Psoas muscle (tissue), 8 donors: ENCODE measurements around the gene GIGYF2. TPM values are rescaled to one million over a fixed set of nuclear protein-coding genes. Genes with fewer than 3 reads are reported as not detected.

ENCODE experiments used
- ATAC-seq, 4 donors: fragments of 200-7000 bp; cut with Tn5 transposase; one replicate each; pipeline ENCODE4 v1.9.1; 2020; ENCODE audit warnings: moderate library complexity in 3 of 4, mild to moderate bottlenecking in 2 of 4
- DNase-seq, 2 donors: peaks; one replicate each; pipeline ENCODE4 v3.0.0-alpha.2; 2020
- H3K27ac ChIP-seq: fragments of 200-600 bp; one replicate; pipeline ENCODE4 v1.8.0; 2022
- H3K27me3 ChIP-seq, 3 donors: fragments of 200-600 bp in 1 of 3; one replicate each; pipeline versions ENCODE4 v1.6.1 to v1.8.0; 2013 to 2022; ENCODE audit warnings: low read length in 2 of 3, mild to moderate bottlenecking in 2 of 3, moderate library complexity in 1 of 3; ENCODE audit not compliant: insufficient read depth in 3 of 3
- H3K36me3 ChIP-seq, 2 donors: fragments of 200-600 bp in 1 of 2; one replicate each; pipeline versions ENCODE4 v1.6.1 to v1.8.0; 2013 to 2022; ENCODE audit warnings: low read depth in 1 of 2, mild to moderate bottlenecking in 1 of 2, moderate library complexity in 1 of 2; ENCODE audit not compliant: insufficient read depth in 1 of 2
- H3K4me1 ChIP-seq: fragments of 200-600 bp; one replicate; pipeline ENCODE4 v1.8.0; 2022
- H3K4me3 ChIP-seq: fragments of 200-600 bp; one replicate; pipeline ENCODE4 v1.8.0; 2022; ENCODE audit warnings: mild to moderate bottlenecking
- H3K9me3 ChIP-seq: fragments of 200-600 bp; one replicate; pipeline ENCODE4 v1.8.0; 2022
- CTCF ChIP-seq: fragments of 200-600 bp; IDR thresholded peaks from one replicate; pipeline ENCODE4 v1.8.0; 2022; ENCODE audit warnings: antibody characterized with exemption
- WGBS, 3 donors: extraction: QIAGEN DNeasy Blood & Tissue Kit; methylation state at CpG; one replicate each; pipeline versions ENCODE4 v1.1.6 to v1.1.7; 2013; 5-methylcytosine and 5-hydroxymethylcytosine counted together
- intact Hi-C, 2 donors: fragments of 100-400 bp; cut with DNase I; formaldehyde crosslinking; loops; one replicate each; pipeline versions ENCODE4 v1.11.0 to v1.14.2; 2022
- polyA plus RNA-seq, 3 donors: library from polyadenylated mRNA; stranded (reverse); fragments of 200-250 nt; gene quantifications; one replicate each; pipeline ENCODE4 v1.2.3, GENCODE V29; 2013
- total RNA-seq, 4 donors: library from RNA; stranded (reverse); fragmentation: NEBNext Ultra II Directional in 2 of 4; extraction: Animal tissue kit (Norgen Biotek cat#: 25700) in 2 of 4; gene quantifications; one replicate each; pipeline versions ENCODE4 v1.2.1 to v1.2.4, GENCODE V29; 2021 to 2023
- donor health status: healthy with polysubstance abuse.
- donor health status: DM: no; HTN: no; CAD: no; lungs with moderate emphysema.
- donor health status: Bipolar disorder and iron deficiency.
- donor health status: healthy.
- donor health status: DM: yes; HTN: yes; CAD: no.
- donor health status: DM: no; HTN: no; CAD: no.
- donor health status: DM: no; HTN: no; CAD: no.
- donor health status: DM: yes; HTN: yes; CAD: no.

The GIGYF2 gene
- total and polyA plus RNA-seq, 7 donors: 13.8 to 72.6 (median 64.3) TPM

DNA sequence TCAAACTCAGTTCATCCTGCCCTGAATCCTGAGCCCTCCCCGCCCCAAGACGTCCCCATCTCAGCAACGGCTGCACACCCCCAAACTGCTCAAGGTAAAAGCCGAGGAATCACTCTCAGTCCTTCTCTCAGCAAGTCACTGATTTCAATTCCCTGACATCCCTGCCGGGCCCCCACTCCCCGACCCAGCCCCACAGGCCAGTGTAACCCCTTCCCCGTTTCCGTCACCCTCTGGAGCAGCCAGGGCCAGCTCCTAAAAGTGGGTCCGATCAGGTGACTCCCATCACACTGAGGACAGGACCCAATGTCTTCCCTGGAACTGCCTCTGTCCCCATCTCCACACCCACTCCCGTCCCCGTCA, 193.4 kb downstream of the GIGYF2 start:
- WGBS, 3 donors: 60 to 77% (median 68%) methylated on average over 11 of the region's 11 CpGs
- no peaks in the 10 kb centered on the region for H3K36me3 ChIP-seq
- intact Hi-C loops: no loop called here
- ATAC-seq: no peak
- no peak for TF ChIP-seq CTCF
- peak; percentile 3 to 24 for DNase-seq
- no peaks in the 10 kb centered on the region for H3K9me3 ChIP-seq
- H3K4me1 ChIP-seq: peaks cover 8% of the 10 kb centered on the region
- no peak overlapping the region for H3K27ac ChIP-seq
- H3K4me3 ChIP-seq: no peak overlapping the region
- no peaks in the 10 kb centered on the region for H3K27me3 ChIP-seq

GRCh38 chr2:232890896-232891601, 193.9 kb downstream of the GIGYF2 start:
- no peaks in the 10 kb centered on the region for H3K9me3 ChIP-seq
- DNase-seq (peak; percentile 43 to 75), ATAC-seq (peak; percentile 76 to 89 (median 86))
- TF ChIP-seq CTCF: no peak
- WGBS, 3 donors: 13 to 16% (median 16%) methylated on average over 23 of the region's 23 CpGs
- H3K4me3 ChIP-seq: peak overlapping the region; percentile 11
- H3K27me3 ChIP-seq: no peaks in the 10 kb centered on the region
- intact Hi-C loops: no loop called here
- peak overlapping the region; percentile 23 for H3K27ac ChIP-seq
- H3K4me1 ChIP-seq: peaks cover 8% of the 10 kb centered on the region
- no peaks in the 10 kb centered on the region for H3K36me3 ChIP-seq

DNA sequence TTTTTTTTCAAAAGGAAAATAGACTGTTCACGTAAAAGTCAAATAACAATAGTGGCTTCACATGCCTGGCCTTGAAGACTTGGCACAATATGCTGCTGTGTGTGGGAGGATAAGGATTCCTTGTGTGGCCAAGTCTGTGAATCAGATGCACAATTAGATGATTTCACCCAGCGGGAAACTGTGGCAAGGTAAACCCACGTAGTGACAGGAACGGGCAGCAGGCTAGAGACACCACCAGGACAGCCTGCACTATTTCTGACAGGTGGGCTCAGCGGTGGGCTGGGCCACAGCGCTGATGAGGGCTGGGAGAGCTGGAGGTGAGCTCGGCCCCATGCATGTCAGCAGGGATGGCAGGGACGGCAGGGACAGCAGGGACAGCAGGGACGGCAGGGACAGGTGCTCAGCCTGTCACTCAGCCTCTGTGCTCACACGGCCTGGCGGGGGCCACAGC, 194.5 kb downstream of the GIGYF2 start:
- ATAC-seq (peak; percentile 73 to 82 (median 76)), DNase-seq (peak; percentile 15 to 37)
- WGBS, 3 donors: 33 to 44% (median 33%) methylated on average over 10 to 11 of the region's 11 CpGs
- Histone ChIP-seq H3K9me3 (no peaks in the 10 kb centered on the region), H3K27me3 (no peaks in the 10 kb centered on the region), H3K4me1 (peaks cover 8% of the 10 kb centered on the region), H3K4me3 (peak overlapping the region; percentile 11), H3K27ac (peak overlapping the region; percentile 23), H3K36me3 (no peaks in the 10 kb centered on the region)
- intact Hi-C loops: no loop called here
- TF ChIP-seq CTCF: no peak

GRCh38 chr2:232892221-232892620, 195.1 kb downstream of the GIGYF2 start:
- WGBS, 3 donors: 85 to 91% (median 86%) methylated on average over 13 of the region's 13 CpGs
- no peaks in the 10 kb centered on the region for H3K27me3 ChIP-seq

More at GRCh38 chr2:232892221-232892620, 195.1 kb downstream of the GIGYF2 start:
- DNase-seq: no peak
- no peak for TF ChIP-seq CTCF
- no peak overlapping the region for H3K27ac ChIP-seq
- H3K4me3 ChIP-seq: no peak overlapping the region
- H3K4me1 ChIP-seq: peaks cover 8% of the 10 kb centered on the region
- ATAC-seq: no peak
- intact Hi-C loops: no loop called here
- H3K36me3 ChIP-seq: no peaks in the 10 kb centered on the region
- H3K9me3 ChIP-seq: no peaks in the 10 kb centered on the region
